HepG2 (cell line): ENCODE measurements around the gene ARHGAP33. TPM values are rescaled to one million over a fixed set of nuclear protein-coding genes. Genes with fewer than 3 reads are reported as not detected.

Experiments
- ATAC-seq: fragments of 200-7000 bp; cut with Tn5 transposase; 3 replicates; pipeline ENCODE4 v1.9.1; 2020; ENCODE audit warnings: mild to moderate bottlenecking, moderate library complexity
- BruUV-seq: library from RNA; stranded (reverse); fragments of 400-500 nt; replicated peaks from 2 replicates; lab custom pipeline; 2021; lab: Mats Ljungman, UMichigan
- CTCF ChIA-PET: fragments of 300-600 bp; formaldehyde crosslinking; extraction: SDS; loops from one replicate; lab custom pipeline; 2021; ENCODE audit warnings: low total read pairs, inconsistent platforms, low intra/inter-chr PET ratio; lab: Yijun Ruan, JAX
- POLR2A ChIA-PET: fragments of 350-600 bp; sonication (Branson Sonifier 250); formaldehyde crosslinking; loops from one replicate; lab custom pipeline; 2020; ENCODE audit warnings: antibody characterized with exemption, inconsistent platforms; lab: Yijun Ruan, JAX
- DNase-seq: peaks from one replicate; pipeline ENCODE4 v3.0.0-alpha.2; 2015; ENCODE audit warnings: low spot score
- FAIRE-seq: peaks from 3 replicates; lab custom pipeline; 2011; peaks lifted over from hg19 to GRCh38; lab: Jason Lieb, UNC
- H2AFZ ChIP-seq: one replicate; pipeline ENCODE4 v1.6.1; 2011; ENCODE audit warnings: low read length, inconsistent platforms
- H3K27ac ChIP-seq: fragments of 300-600 bp; 3 replicates; pipeline ENCODE4 v1.8.0; 2011; ENCODE audit warnings: mixed run types, mild to moderate bottlenecking, mixed read lengths, low read length, inconsistent platforms; ENCODE audit not compliant: insufficient read depth; ENCODE audit errors: extremely low read length
- H3K27me3 ChIP-seq, 2 experiments: fragments of 200-600 bp in 1 of 2; 2 replicates in 1 of 2; 3 replicates in 1 of 2; pipeline versions ENCODE4 v1.6.0 to v1.8.0; 2011; ENCODE audit warnings: low read length in 2 of 2, mild to moderate bottlenecking in 2 of 2, moderate library complexity in 2 of 2, inconsistent platforms in 1 of 2; ENCODE audit not compliant: insufficient read depth in 2 of 2, control insufficient read depth in 1 of 2
- H3K36me3 ChIP-seq, 2 experiments: fragments of 200-600 bp in 1 of 2; replicated peaks in 1 of 2; 2 replicates in 1 of 2; 3 replicates in 1 of 2; pipeline versions ENCODE4 v1.5.1 to v1.8.0; 2011; ENCODE audit warnings: low read length in 2 of 2, inconsistent platforms in 1 of 2; ENCODE audit not compliant: insufficient read depth in 2 of 2, control insufficient read depth in 1 of 2
- H3K4me1 ChIP-seq: 2 replicates; pipeline ENCODE4 v1.5.1; 2012; ENCODE audit warnings: low read length, inconsistent platforms; ENCODE audit not compliant: insufficient read depth
- H3K4me2 ChIP-seq: 2 replicates; pipeline ENCODE4 v1.6.0; 2011; ENCODE audit warnings: low read depth, low read length, inconsistent platforms
- H3K4me3 ChIP-seq, 3 experiments: fragments of 200-600 bp in 1 of 3; sonication (generic), shearing (Covaris generic) in 1 of 3; replicated peaks in 1 of 3; 2 replicates each; pipeline ENCODE4 v1.5.1; 2011 to 2016; ENCODE audit warnings: low read length in 3 of 3, inconsistent platforms in 2 of 3, low read depth in 2 of 3, mild to moderate bottlenecking in 2 of 3, control low read depth in 1 of 3, mixed read lengths in 1 of 3; ENCODE audit not compliant: insufficient read depth in 1 of 3
- H3K79me2 ChIP-seq: one replicate; pipeline ENCODE4 v1.6.1; 2011; ENCODE audit warnings: low read length, inconsistent platforms; ENCODE audit not compliant: insufficient read depth
- H3K9ac ChIP-seq: 2 replicates; pipeline ENCODE4 v1.6.0; 2011; ENCODE audit warnings: mild to moderate bottlenecking, low read depth, low read length, inconsistent platforms; ENCODE audit not compliant: insufficient read depth
- H3K9me3 ChIP-seq: 2 replicates; pipeline ENCODE4 v1.5.1; 2012; ENCODE audit warnings: mild to moderate bottlenecking, low read length
- H4K20me1 ChIP-seq: 2 replicates; pipeline ENCODE4 v1.6.0; 2011; ENCODE audit warnings: inconsistent platforms, mild to moderate bottlenecking, low read length, moderate library complexity; ENCODE audit not compliant: insufficient read depth
- AGO2 ChIP-seq: fragments of 200-400 bp; formaldehyde crosslinking; optimal IDR thresholded peaks from 2 replicates; pipeline ENCODE3; 2017; ENCODE audit warnings: mild to moderate bottlenecking, low read depth, low read length, moderate library complexity
- FOXO1 ChIP-seq: sonication (generic); formaldehyde crosslinking; IDR thresholded peaks from 2 replicates; pipeline ENCODE4 v1.4.0; 2020; ENCODE audit warnings: missing genetic modification reagents
- HNRNPL ChIP-seq: fragments of 200-400 bp; formaldehyde crosslinking; IDR thresholded peaks from 2 replicates; pipeline ENCODE4 v1.6.1; 2017; ENCODE audit warnings: mild to moderate bottlenecking, low read depth, low read length
- IRX3 ChIP-seq: sonication (generic); formaldehyde crosslinking; IDR thresholded peaks from 2 replicates; pipeline ENCODE4 v1.8.1; 2023; ENCODE audit warnings: mild to moderate bottlenecking, low read depth, missing genetic modification reagents, borderline replicate concordance
- MXD3 ChIP-seq: IDR thresholded peaks from 2 replicates; pipeline ENCODE4 v1.6.1; 2016; ENCODE audit warnings: mild to moderate bottlenecking, missing biosample characterization, missing genetic modification reagents
- NRL ChIP-seq: sonication (generic); formaldehyde crosslinking; IDR thresholded peaks from 2 replicates; pipeline ENCODE4 v1.5.0; 2020; ENCODE audit warnings: missing genetic modification reagents, mild to moderate bottlenecking, moderate library complexity, borderline replicate concordance
- ONECUT2 ChIP-seq: sonication (generic); formaldehyde crosslinking; IDR thresholded peaks from 2 replicates; pipeline ENCODE4 v1.4.0; 2020; ENCODE audit warnings: missing genetic modification reagents
- POGZ ChIP-seq: sonication (generic); formaldehyde crosslinking; IDR thresholded peaks from 2 replicates; pipeline ENCODE4 v1.4.0; 2020; ENCODE audit warnings: mild to moderate bottlenecking, missing genetic modification reagents
- SOX5 ChIP-seq: IDR thresholded peaks from 2 replicates; pipeline ENCODE4 v1.6.1; 2016; ENCODE audit warnings: borderline replicate concordance
- TARDBP ChIP-seq: sonication (generic); formaldehyde crosslinking; IDR thresholded peaks from 2 replicates; pipeline ENCODE4 v1.8.0; 2022; ENCODE audit warnings: mild to moderate bottlenecking, missing genetic modification reagents
- ZFP36L1 ChIP-seq: sonication (generic); formaldehyde crosslinking; IDR thresholded peaks from 2 replicates; pipeline ENCODE4 v1.8.0; 2022; ENCODE audit warnings: mild to moderate bottlenecking, missing genetic modification reagents, moderate library complexity
- ZNF501 ChIP-seq: sonication (generic); formaldehyde crosslinking; IDR thresholded peaks from 2 replicates; pipeline ENCODE4 v1.5.1; 2020; ENCODE audit warnings: mild to moderate bottlenecking, moderate library complexity, missing genetic modification reagents
- ZNF788 ChIP-seq: sonication (generic); formaldehyde crosslinking; IDR thresholded peaks from 2 replicates; pipeline ENCODE4 v1.5.0; 2020; ENCODE audit warnings: mild to moderate bottlenecking, missing genetic modification reagents, borderline replicate concordance
- WGBS: methylation state at CpG from one replicate; pipeline ENCODE4 v1.1.6; 2017; ENCODE audit warnings: low lambda C conversion rate; 5-methylcytosine and 5-hydroxymethylcytosine counted together
- in situ Hi-C: cut with HindIII; loops from 2 replicates; pipeline ENCODE4 v1.10.0; 2017; ENCODE audit warnings: low pct_unique_long_range_greater_than_20kb; ENCODE audit not compliant: extremely low pct_ligation_motif_present
- intact Hi-C: fragments of 100-400 bp; cut with micrococcal nuclease; formaldehyde crosslinking; loops from one replicate; pipeline ENCODE4 v1.10.0; 2022; ENCODE audit not compliant: unreplicated experiment
- polyA plus RNA-seq, 8 experiments: library from polyadenylated mRNA; depleted of rRNA in 3 of 8; stranded (reverse) in 7 of 8; unstranded in 1 of 8; fragments of >200 nt; fragmentation: Illumina TruSeq in 4 of 8; extraction: Trizol in 4 of 8; gene quantifications; 2 replicates each; pipeline versions ENCODE4 v1.2.1 to v1.2.3, GENCODE V29; 2011 to 2016; ENCODE audit warnings: low read depth in 4 of 8, missing spikeins in 1 of 8, mixed read lengths in 1 of 8; ENCODE audit not compliant: insufficient read depth in 1 of 8
- total RNA-seq, 5 experiments: library from RNA; depleted of rRNA; stranded (reverse); fragments of >200 nt; fragmentation: Illumina TruSeq; extraction: Trizol; gene quantifications; 2 replicates each; pipeline ENCODE4 v1.2.3, GENCODE V29; 2016; ENCODE audit warnings: low read depth in 1 of 5
- TF ChIP-seq, protein P1 (sequence below): sonication (generic); formaldehyde crosslinking; IDR thresholded peaks from 2 replicates; pipeline ENCODE4 v1.8.1; 2023; ENCODE audit warnings: mild to moderate bottlenecking, missing genetic modification reagents

The ARHGAP33 gene
- total and polyA plus RNA-seq, 2 of the 13 experiments (the other 11 are each of a cell fraction or from before 2014, with no cell fraction given), result 1.3 to 2.7 TPM

DNA sequence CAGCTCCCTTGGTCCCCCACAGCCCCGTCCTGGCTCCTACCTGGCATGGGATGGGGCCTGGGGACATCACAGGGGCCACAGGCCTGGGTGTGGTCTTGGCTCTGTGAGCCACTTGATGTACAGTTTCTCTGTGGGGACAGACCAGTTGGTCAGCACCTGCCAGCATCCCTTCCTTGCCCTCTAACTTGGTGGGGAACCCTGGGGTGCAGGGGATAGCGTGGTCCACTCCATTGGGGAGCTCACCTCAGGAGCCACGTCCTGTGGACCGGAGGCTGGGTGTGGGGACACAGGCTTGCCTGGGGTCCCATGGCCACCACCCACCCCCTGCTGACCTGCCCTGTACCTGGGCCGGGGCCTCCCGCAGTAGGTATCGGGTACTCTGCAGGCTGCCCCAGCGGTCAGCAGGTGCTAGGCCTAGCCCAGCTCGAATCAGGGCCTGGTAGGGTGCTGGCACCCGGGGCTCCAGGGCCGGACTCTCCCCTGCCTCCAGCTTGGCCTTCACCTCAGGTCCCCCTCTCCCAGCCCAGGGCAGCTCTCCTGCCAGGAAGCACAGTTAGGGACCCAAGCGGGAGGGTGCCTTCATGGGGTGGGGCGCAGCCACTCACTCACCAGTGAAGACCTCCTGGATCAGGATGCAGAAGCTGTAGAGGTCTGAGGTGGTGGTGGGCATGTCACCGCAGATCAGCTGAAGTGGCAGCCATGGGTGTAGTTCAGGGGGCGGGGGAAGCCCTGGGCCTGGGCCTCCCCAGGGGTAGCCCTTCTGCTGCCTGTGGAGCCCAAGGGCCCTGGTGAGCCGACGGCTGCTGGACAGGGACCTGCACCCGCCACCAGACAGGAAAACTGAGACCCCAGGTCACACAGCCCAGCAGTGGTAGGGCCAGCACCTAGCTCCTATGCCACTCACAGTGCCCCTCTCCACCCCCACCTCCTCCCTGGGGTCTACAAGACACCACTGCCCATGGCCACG lies 14.9 kb downstream of the ARHGAP33 start:
- TF ChIP-seq TARDBP (CRISPR knock-in tag) (no peak), IRX3 (CRISPR knock-in tag) (no peak), POGZ (no peak), FOXO1 (CRISPR knock-in tag) (no peak), NRL (CRISPR knock-in tag) (0 out of 2 replicates have a peak, but pooled peaks have one; percentile 14), HNRNPL (peak; percentile 3; the same call in 1 of the 2 replicates), ONECUT2 (CRISPR knock-in tag) (no peak), ZNF788 (CRISPR knock-in tag) (no peak), ZNF501 (CRISPR knock-in tag) (no peak), ZFP36L1 (CRISPR knock-in tag) (no peak), AGO2 (peak; percentile 7), MXD3 (CRISPR knock-in tag) (no peak), SOX5 (CRISPR knock-in tag) (no peak)
- TF ChIP-seq, protein P1, sequence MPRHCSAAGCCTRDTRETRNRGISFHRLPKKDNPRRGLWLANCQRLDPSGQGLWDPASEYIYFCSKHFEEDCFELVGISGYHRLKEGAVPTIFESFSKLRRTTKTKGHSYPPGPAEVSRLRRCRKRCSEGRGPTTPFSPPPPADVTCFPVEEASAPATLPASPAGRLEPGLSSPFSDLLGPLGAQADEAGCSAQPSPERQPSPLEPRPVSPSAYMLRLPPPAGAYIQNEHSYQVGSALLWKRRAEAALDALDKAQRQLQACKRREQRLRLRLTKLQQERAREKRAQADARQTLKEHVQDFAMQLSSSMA (CRISPR knock-in tag), result no peak
- in situ Hi-C loops (no loop called here), intact Hi-C loops (no loop called here)
- 82% methylated on average over 5 of the region's 19 CpGs for WGBS
- no peak overlapping the region for H2AFZ ChIP-seq
- H3K9ac ChIP-seq, result no peak overlapping the region
- H4K20me1 ChIP-seq, result no peaks in the 10 kb centered on the region
- peaks cover 0 to 4% of the 10 kb centered on the region in 2 experiments; a peak in 3 of 5 replicates for H3K27me3 ChIP-seq
- ChIA-PET POLR2A (interaction anchor here (0.9 to 1.6 kb wide), 7 partner anchors 22 to 152 kb away, joined by 3 to 6 read pairs (median 3); partner anchors contain the start of genes LIN37, PRODH2 and PSENEN), CTCF (no interaction called here)
- no peaks in the 10 kb centered on the region for H3K9me3 ChIP-seq
- no peak for FAIRE-seq
- H3K27ac ChIP-seq, result no peak overlapping the region
- peaks cover 44% of the 10 kb centered on the region for H3K4me1 ChIP-seq
- no TSS peak for BruUV-seq
- no peaks in the 10 kb centered on the region for H3K79me2 ChIP-seq
- DNase-seq, result no peak
- peak; percentile 2 for ATAC-seq
- H3K4me3 ChIP-seq, result peak overlapping the region in 1 of 3 experiments; percentile 34; a peak in 1 of 6 replicates
- H3K4me2 ChIP-seq, result peak overlapping the region; percentile 61
- H3K36me3 ChIP-seq, result no peaks in the 10 kb centered on the region
